ENCODE results near the gene NUDT19.

DNA sequence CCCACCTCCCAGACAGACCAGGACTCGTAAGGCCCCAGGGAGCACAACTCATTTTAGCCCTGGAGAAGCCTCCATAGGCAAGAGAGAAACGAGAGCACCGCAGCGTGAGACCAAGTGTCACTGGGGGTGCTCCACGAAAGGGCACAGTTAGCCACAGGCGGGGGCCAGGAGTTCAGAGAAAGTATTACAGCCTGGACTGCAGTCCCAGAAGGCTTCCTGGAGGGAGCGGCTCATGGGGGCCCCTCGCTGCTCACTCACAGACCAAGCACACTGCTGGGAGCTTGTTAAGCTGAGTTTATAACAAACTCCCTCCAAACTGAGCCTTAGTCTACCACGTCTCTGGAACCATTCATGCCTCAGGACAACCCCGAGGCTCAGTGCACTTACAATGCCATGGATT, 33.1 kb upstream of the NUDT19 start:
- TF ChIP-seq POLR2A (IDR thresholded peaks at IDR 0.05) (no peak), EP300 (IDR thresholded peaks at IDR 0.05; ENCODE audit: low read depth) (no peak)
- TF ChIP-seq, protein P1, sequence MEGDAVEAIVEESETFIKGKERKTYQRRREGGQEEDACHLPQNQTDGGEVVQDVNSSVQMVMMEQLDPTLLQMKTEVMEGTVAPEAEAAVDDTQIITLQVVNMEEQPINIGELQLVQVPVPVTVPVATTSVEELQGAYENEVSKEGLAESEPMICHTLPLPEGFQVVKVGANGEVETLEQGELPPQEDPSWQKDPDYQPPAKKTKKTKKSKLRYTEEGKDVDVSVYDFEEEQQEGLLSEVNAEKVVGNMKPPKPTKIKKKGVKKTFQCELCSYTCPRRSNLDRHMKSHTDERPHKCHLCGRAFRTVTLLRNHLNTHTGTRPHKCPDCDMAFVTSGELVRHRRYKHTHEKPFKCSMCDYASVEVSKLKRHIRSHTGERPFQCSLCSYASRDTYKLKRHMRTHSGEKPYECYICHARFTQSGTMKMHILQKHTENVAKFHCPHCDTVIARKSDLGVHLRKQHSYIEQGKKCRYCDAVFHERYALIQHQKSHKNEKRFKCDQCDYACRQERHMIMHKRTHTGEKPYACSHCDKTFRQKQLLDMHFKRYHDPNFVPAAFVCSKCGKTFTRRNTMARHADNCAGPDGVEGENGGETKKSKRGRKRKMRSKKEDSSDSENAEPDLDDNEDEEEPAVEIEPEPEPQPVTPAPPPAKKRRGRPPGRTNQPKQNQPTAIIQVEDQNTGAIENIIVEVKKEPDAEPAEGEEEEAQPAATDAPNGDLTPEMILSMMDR (IDR thresholded peaks at IDR 0.05): no peak
